ENCODE measurements around the gene ARHGAP26. TPM values are rescaled to one million over a fixed set of nuclear protein-coding genes. Genes with fewer than 3 reads are reported as not detected.
"Not testable (repeated sequence)": the region's sequence is repeated elsewhere in the genome, so short reads cannot be mapped to it uniquely, and the experiment has no call there.

Gene ARHGAP26
- total and polyA plus RNA-seq, 4 donors: 1.8 to 16.7 (median 4.1) TPM

DNA sequence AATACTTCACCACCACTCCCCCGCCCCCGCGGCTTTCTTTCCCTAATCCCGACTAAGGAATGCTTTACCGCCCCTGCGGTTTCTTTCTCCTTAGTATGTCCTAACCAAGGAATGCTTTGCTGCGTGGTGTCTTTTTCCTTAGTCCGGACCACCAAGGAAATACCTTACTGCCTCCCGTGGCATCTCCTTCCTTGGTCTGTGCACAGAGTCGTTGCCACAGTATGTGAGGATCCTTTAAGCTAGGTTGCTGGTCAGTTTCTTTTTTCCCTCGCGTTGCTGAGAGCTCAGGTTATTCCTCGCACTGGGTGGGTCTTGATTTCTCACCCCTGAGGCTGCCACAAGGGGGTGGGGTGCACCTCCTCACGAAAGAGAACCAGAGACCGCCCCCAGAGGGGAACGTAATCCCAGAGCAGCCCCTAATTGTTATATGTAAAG, 323.9 kb downstream of the ARHGAP26 start:
- Histone ChIP-seq H3K4me3 (ENCODE audit: low read depth in 1 of 3, low read length in 3 of 3) (no peak overlapping the region), H3K27ac (ENCODE audit: low read depth in 1 of 2, low read length in 2 of 2) (no peak overlapping the region), H3K9ac (ENCODE audit: low read depth in 1 of 2, low read length in 2 of 2) (no peak overlapping the region), H3K36me3 (ENCODE audit: control insufficient read depth in 4 of 4, insufficient read depth in 3 of 4, low read depth in 1 of 4, low read length in 3 of 4) (no peaks in the 10 kb centered on the region), H3K9me3 (ENCODE audit: control insufficient read depth in 4 of 4, low read length in 3 of 4) (no peaks in the 10 kb centered on the region), H3K4me1 (ENCODE audit: control insufficient read depth in 4 of 4, insufficient read depth in 4 of 4, low read length in 3 of 4) (peaks cover 0 to 1% (median 0%) of the 10 kb centered on the region in 4 donors), H3K27me3 (ENCODE audit: control insufficient read depth in 4 of 4, insufficient read depth in 4 of 4, low read length in 3 of 4) (no peaks in the 10 kb centered on the region)
- TF ChIP-seq ATF3 (IDR thresholded peaks at IDR 0.05) (no peak), GABPA (IDR thresholded peaks at IDR 0.05 in 1 of 2, conservative IDR thresholded peaks at IDR 0.05 in 1 of 2) (no peak), TAF1 (conservative IDR thresholded peaks at IDR 0.05) (no peak), SP1 (IDR thresholded peaks at IDR 0.05) (no peak), MAX (IDR thresholded peaks at IDR 0.05) (no peak), JUND (IDR thresholded peaks at IDR 0.05) (no peak)
- TF ChIP-seq, protein P1, sequence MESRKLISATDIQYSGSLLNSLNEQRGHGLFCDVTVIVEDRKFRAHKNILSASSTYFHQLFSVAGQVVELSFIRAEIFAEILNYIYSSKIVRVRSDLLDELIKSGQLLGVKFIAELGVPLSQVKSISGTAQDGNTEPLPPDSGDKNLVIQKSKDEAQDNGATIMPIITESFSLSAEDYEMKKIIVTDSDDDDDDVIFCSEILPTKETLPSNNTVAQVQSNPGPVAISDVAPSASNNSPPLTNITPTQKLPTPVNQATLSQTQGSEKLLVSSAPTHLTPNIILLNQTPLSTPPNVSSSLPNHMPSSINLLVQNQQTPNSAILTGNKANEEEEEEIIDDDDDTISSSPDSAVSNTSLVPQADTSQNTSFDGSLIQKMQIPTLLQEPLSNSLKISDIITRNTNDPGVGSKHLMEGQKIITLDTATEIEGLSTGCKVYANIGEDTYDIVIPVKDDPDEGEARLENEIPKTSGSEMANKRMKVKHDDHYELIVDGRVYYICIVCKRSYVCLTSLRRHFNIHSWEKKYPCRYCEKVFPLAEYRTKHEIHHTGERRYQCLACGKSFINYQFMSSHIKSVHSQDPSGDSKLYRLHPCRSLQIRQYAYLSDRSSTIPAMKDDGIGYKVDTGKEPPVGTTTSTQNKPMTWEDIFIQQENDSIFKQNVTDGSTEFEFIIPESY (IDR thresholded peaks at IDR 0.05): no peak
- DNase-seq (ENCODE audit: low spot score): no peak
- 78% methylated on average over 16 of the region's 16 CpGs for WGBS

- H3K36me3 ChIP-seq (ENCODE audit: control insufficient read depth in 4 of 4, insufficient read depth in 3 of 4, low read depth in 1 of 4, low read length in 3 of 4); H3K9ac ChIP-seq (ENCODE audit: low read depth in 1 of 2, low read length in 2 of 2); H3K9me3 ChIP-seq (ENCODE audit: control insufficient read depth in 4 of 4, low read length in 3 of 4); H3K27ac ChIP-seq (ENCODE audit: low read depth in 1 of 2, low read length in 2 of 2); DNase-seq (ENCODE audit: low spot score); H3K4me1 ChIP-seq (ENCODE audit: control insufficient read depth in 4 of 4, insufficient read depth in 4 of 4, low read length in 3 of 4); H3K27me3 ChIP-seq (ENCODE audit: control insufficient read depth in 4 of 4, insufficient read depth in 4 of 4, low read length in 3 of 4); H3K4me3 ChIP-seq (ENCODE audit: low read depth in 1 of 3, low read length in 3 of 3): not testable (repeated sequence)
- WGBS: 59% methylated on average over 3 of the region's 3 CpGs
Observed at GRCh38 chr5:143094608-143095007, 324.4 kb downstream of the ARHGAP26 start.

DNA sequence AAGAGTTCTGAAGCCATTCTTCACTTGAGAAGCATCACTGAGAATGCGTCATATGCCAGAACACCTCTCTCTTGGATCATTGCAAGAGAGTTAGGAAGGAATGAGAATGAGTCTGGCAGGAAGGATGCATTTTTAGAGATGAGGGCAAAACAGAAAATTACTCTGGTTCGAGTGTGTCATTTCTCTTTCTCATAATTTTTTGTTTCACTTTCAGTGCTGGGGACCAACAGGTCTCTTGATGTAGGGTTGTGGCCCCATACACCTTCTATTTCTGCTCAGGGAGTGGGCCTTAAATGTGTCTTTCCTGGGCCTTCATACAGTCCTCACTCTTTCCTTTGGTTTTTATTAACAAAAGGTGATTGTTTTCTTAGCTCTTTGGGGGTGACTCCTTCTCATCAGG, 330.9 kb downstream of the ARHGAP26 start:
- DNase-seq (ENCODE audit: low spot score): no peak
- 80% methylated on average over 2 of the region's 2 CpGs for WGBS
- Histone ChIP-seq H3K4me3 (ENCODE audit: low read depth in 1 of 3, low read length in 3 of 3) (no peak overlapping the region), H3K9ac (ENCODE audit: low read depth in 1 of 2, low read length in 2 of 2) (no peak overlapping the region), H3K4me1 (ENCODE audit: control insufficient read depth in 4 of 4, insufficient read depth in 4 of 4, low read length in 3 of 4) (peaks cover 0 to 2% (median 0%) of the 10 kb centered on the region in 4 donors), H3K36me3 (ENCODE audit: control insufficient read depth in 4 of 4, insufficient read depth in 3 of 4, low read depth in 1 of 4, low read length in 3 of 4) (no peaks in the 10 kb centered on the region), H3K9me3 (ENCODE audit: control insufficient read depth in 4 of 4, low read length in 3 of 4) (no peaks in the 10 kb centered on the region), H3K27me3 (ENCODE audit: control insufficient read depth in 4 of 4, insufficient read depth in 4 of 4, low read length in 3 of 4) (no peaks in the 10 kb centered on the region), H3K27ac (ENCODE audit: low read depth in 1 of 2, low read length in 2 of 2) (no peak overlapping the region)
- no peak for TF ChIP-seq RAD21 (IDR thresholded peaks at IDR 0.05)
- TF ChIP-seq SP1 (IDR thresholded peaks at IDR 0.05): no peak
- TF ChIP-seq, protein P1 (IDR thresholded peaks at IDR 0.05): no peak

Data from liver (tissue), 9 donors.